Fibroblast of the conjunctiva (primary cell): ENCODE measurements around the gene BCAN.

Source experiments
- DNase-seq: peaks from one replicate; pipeline ENCODE4 v3.0.0-alpha.2; 2010; ENCODE audit warnings: low read depth

The BCAN gene

GRCh38 chr1:156644640-156645039, 2.7 kb downstream of the BCAN start:
- no peak for DNase-seq

GRCh38 chr1:156645056-156645455, 3.1 kb downstream of the BCAN start:
- DNase-seq = no peak

GRCh38 chr1:156645666-156646065, 3.7 kb downstream of the BCAN start:
- no peak for DNase-seq

- no peak for DNase-seq
These were observed 4.9 kb downstream of the BCAN start for GRCh38 chr1:156646738-156647211.

- no peak for DNase-seq
These were observed 5.4 kb downstream of the BCAN start for GRCh38 chr1:156647351-156647750.

GRCh38 chr1:156648496-156648895, 6.6 kb downstream of the BCAN start:
- DNase-seq = no peak

- no peak for DNase-seq
These were observed 7.0 kb downstream of the BCAN start for GRCh38 chr1:156648951-156649350.

- DNase-seq = no peak
These were observed 10.4 kb downstream of the BCAN start for GRCh38 chr1:156652131-156652991.

GRCh38 chr1:156652992-156653355, 11.1 kb downstream of the BCAN start:
- no peak for DNase-seq

- DNase-seq = no peak
These were observed 12.8 kb downstream of the BCAN start for GRCh38 chr1:156654700-156655099.

- no peak for DNase-seq
These were observed 13.4 kb downstream of the BCAN start for GRCh38 chr1:156655151-156655903.

- DNase-seq = no peak
These were observed 14.1 kb downstream of the BCAN start for GRCh38 chr1:156655904-156656516.

- peak; percentile 40 for DNase-seq
These were observed 15.2 kb downstream of the BCAN start for GRCh38 chr1:156656806-156657740.

GRCh38 chr1:156657741-156658319, 15.9 kb downstream of the BCAN start:
- no peak for DNase-seq

GRCh38 chr1:156658496-156658895, 16.6 kb downstream of the BCAN start:
- DNase-seq = no peak

- DNase-seq = no peak
These were observed 17.1 kb downstream of the BCAN start for GRCh38 chr1:156658945-156659574.

- DNase-seq = no peak
These were observed 17.7 kb downstream of the BCAN start for GRCh38 chr1:156659661-156659987.

GRCh38 chr1:156659988-156660751, 18.3 kb downstream of the BCAN start:
- DNase-seq = peak; percentile 97

GRCh38 chr1:156660752-156661112, 18.8 kb downstream of the BCAN start:
- DNase-seq = no peak
